NCI-H2227 treated with DMSO at 0.1 percent for 48 hours (cell line): ENCODE data around the gene MINDY4.

Source experiments
- DNase-seq: peaks from one replicate; lab custom pipeline; 2025; lab: John Stamatoyannopoulos, UW

Gene MINDY4

DNA sequence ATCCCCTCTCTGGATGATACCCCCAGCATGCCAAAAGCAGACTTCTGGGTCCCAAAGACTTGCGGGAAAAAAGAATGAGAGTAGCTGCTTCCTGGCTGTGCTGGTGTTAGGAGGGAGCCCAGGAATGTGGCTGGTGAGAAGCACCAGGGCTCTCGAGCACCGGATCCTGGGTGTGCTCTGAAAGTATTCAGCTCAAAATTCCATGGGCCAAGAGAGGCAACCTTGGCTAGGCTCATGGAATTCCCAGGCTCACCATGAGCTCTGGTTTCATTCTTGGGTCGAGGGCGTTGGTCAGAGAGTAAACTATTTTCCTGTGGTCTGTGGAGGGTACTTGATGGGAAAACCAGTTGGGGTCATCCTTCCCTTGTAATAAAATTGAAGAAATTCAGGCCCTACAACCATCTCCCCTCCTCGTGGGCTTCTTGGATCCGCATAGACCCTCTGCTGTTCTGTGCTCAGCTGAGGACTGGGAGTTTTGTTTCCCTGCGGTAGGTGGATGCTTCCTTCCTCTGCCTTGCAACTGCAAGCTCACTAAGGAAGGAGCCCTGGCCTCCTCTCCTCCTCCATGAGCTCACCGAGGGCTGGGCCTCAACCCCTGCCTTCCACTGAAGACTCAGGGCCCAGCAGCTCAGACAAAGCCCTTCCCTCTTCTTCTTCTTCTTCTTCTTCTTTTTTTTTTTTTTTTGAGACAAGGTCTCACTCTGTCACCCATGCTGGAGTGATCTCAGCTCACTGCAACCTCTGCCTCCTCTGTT, 106.0 kb downstream of the MINDY4 start:
- no peak for DNase-seq

- no peak for DNase-seq
Observed at GRCh38 chr7:30877993-30878392, 106.8 kb downstream of the MINDY4 start.

- DNase-seq = no peak
Observed at GRCh38 chr7:30879139-30880124, 108.2 kb downstream of the MINDY4 start.

DNA sequence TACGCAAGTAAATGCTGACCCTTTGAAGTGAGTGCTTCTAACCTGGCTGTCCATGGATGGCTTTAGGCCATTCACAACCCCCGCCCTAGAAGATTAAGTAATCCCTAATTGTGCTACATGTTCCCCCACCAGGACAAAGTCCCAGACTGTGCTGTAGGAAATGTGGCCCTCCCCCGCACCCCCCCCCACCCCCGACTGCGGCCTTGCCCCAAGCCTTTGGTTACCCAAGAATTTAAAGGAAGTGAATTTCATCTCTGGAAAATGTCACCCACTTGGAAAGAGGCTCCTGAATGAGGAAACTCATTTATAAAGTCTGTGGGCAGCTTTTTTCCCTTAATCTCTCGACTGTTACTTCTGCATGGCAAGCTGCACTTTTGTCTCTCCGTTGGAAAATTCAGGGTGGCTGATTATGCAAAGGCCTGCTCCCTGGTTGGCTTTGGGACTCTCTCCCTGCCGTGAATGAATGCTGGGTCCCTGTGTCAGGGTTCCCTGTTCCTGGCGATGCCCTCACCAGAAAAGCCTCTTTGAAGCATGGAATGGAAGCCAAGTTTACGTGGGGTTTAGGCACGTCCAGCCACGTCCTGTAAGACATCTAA, 109.0 kb downstream of the MINDY4 start:
- DNase-seq = no peak

GRCh38 chr7:30880941-30881340, 109.7 kb downstream of the MINDY4 start:
- DNase-seq = no peak

GRCh38 chr7:30881448-30881847, 110.2 kb downstream of the MINDY4 start:
- no peak for DNase-seq

- no peak for DNase-seq
Observed at GRCh38 chr7:30884881-30885280, 113.7 kb downstream of the MINDY4 start.

- DNase-seq = no peak
Observed at GRCh38 chr7:30886608-30887011, 115.4 kb downstream of the MINDY4 start.

- DNase-seq = no peak
Observed at GRCh38 chr7:30887464-30887872, 116.3 kb downstream of the MINDY4 start.

DNA sequence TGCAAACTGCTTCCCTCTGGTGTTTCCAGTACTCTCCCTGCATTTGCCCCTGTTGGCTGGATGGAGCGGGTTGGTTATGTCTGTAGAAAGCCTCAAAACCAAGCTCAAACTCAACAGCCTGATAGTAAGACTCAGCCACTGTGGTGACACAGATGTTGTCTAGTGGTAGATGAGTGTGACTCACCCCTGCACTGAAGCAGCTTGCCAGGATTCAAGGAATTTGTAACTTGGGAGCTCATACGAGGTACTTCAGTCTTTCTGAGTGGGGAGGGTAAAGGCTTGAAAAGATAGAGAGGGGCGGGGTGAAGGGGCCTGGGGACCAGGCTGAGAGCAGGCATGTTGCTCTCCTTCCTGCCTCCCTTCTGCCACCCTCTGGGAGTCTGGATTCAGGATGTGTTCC, 117.5 kb downstream of the MINDY4 start:
- no peak for DNase-seq

GRCh38 chr7:30890226-30890625, 119.0 kb downstream of the MINDY4 start:
- no peak for DNase-seq

- DNase-seq = no peak
Observed at GRCh38 chr7:30893357-30893756, 122.1 kb downstream of the MINDY4 start.

DNA sequence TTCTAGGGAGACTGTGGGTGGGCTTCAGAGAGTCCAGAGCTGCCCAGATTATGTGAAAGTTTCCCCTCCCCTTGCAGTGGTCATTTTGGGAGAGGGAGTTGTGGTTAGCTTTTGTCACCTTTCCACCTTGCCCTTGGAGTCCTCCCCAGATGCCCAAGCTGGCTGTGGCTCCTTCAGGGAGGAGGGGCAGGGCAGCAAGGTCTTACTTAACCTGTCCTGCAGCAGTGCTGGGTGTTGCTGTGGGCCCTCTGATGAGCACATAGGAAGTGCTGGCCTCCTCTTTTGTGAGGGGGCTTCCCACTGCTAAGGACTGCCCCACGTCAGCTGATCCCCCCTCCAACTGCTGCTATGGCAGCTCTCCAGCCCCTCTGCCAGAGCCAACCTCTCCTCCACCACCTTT, 122.8 kb downstream of the MINDY4 start:
- DNase-seq = no peak

DNA sequence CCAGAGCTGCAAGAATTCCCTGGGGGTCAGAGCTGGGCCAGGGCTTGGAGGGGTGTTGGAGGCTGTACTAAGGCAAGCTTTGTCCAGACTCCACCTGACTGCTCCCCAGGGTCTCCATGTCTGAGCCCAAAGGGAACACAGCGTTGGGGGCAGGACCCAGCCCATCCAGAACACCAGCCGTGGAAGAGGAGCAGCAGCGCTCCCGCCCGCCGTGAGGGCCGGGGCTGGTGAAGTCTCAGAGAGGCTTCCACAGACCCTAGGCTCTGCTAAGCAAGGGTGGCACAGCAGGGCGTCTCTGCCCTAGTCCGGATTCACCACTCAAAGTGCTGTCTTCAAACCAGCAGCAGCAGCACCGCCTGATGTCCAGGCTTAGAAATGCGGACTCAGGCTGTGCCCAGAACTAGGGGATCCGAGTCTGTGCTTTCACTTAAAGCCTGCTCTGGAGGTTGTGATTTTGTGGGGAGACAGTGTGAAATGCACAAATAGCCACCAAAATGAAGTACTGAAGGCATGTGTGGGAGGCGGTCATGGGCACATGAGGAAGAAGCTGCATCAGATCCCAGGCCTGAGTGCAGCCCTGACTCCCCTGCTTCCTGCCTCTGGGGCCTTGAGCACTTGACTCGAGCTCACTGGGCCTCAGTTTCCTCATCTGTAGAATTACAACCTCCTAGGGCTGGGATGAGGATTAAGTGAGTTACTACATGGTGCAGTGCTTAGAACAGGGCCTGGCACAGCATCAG, 123.8 kb downstream of the MINDY4 start:
- DNase-seq = no peak

DNA sequence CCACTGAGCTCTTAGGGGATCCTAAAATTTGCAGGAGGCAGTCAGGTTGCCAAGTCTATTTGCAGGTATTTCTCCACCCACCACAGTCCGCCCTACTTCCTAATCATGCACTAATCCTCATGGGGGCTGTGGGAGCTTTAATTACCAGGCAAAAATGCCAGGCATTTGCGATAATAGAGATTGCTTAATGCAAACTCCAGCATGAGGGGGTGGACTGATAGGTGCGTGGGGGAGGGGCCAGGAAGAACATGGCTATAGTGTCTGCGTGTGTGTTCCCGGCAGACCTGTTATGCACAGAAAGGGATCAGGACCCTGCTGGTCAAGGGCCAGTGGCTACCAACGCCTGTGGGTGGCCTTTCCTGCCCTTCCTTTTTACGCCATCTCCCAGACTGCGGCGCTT, 124.8 kb downstream of the MINDY4 start:
- no peak for DNase-seq

DNA sequence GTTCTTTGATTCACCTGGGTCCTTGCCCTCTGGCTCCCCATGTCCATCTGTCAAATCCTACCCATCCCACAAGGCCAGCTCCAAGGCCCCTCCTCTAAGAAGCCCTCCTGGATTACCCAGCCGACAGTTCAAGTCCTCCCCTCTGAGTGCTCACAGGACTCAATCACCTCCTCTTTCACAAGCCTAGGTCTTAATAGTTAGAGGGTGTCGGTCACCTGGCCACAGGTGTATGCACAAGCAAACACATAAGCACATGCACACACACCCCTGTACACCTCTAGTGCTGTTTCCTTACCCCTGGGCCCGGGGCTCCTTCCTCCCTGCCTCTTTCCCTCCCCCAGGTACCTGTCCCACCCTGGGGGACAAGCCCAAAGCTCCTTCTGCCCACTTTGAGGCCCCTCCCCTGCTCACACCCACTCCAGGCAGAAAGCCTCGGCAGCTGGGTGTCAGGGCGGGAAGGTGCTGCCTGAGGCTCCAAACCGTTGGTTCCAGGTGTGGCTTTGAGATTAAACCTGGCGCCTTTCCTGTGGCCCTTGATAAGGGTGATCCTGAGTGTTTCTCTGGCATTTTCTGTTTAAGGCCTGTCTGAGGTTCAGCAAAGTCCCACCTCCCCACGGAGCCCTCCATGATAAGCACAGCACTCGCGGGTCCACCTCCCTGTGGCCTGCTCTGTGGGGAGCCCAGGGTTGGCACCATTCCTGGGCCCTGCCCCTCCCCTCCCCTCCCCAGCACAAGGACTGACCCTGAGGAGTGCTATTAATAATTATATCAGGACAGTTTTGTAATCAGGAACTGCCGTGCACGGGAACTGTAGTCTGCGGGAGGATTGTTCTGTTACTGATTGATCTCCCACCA, 125.8 kb downstream of the MINDY4 start:
- no peak for DNase-seq

DNA sequence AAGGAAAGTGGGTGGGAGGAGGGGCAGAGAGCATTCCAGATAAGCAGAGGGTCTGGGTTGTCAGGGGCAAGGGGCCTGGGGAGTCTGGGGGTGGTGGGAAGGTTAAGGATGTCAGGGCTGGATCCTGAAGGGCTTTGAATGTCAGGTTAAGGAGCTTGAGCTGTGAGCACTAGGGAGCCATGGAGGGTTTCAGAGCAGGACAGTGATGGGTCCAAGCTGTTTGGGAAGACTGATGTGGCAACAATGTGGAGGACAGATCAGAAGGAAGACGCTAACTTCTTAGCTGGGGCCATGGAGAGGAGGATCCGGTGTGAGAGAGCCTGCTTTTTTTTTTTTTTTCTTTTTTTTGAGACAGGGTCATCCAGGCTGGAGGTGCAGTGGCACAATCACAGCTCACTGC, 126.6 kb downstream of the MINDY4 start:
- DNase-seq = no peak

DNA sequence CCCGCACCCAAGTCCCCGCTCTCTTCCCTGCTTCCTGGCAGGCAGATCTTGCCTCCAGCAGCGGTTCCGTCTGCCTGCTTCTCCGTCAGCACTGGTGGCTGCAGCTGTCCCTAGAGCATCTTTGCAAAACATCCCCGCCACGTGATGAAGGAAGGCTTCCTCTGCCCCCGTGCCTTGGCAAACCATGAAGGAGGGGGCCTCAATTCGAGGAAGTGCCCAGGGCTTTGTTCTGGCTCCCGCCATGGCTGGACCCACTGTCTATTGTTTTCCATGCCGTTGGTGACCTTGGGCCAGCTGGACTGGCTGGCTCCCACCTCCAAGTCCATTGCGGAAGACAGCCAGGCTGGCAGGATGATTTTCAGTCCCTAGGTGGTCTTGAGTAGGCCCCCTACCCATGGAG, 127.2 kb downstream of the MINDY4 start:
- no peak for DNase-seq

DNA sequence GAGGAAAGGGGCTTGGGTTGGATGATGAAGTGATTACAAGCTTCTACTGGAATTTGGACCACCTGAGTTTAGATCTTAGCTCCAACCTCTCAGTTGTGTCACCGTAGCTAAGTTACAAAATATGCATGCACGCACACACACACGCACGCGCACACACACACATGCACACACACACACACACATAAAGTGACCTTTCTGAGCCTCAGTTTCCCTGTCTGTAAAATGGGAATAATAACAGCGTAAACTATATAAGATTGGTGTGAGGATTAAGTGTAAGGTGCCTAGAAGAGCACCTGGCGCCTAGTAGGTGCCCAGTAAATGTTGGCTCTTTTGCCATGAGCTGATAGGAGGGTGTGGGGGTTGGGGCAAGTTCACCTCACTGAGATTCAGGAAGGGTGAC, 127.8 kb downstream of the MINDY4 start:
- DNase-seq = no peak

DNA sequence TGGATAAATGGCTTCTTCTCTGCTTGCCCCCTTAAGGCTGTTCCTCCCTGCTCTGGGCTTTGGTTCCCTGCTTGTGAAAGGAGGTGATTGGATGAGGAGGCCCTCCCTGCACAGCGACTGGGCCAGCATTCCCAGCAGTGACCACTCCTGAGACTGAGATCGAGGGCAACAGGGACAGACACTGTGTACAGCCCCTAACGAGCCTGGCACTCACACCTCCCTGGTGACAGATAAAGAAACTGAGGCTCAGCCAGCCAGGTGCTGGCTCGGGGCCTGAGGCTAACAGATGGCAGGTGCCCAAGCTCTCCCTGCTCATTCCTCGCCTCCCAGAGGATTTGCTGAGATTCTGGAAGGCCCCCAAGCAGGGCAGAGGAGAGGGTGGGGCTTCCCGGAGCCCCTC, 128.4 kb downstream of the MINDY4 start:
- DNase-seq = no peak

GRCh38 chr7:30900053-30900452, 128.8 kb downstream of the MINDY4 start:
- no peak for DNase-seq
